HepG2 (cell line): ENCODE data around the gene SLC35F6. TPM values are rescaled to one million over a fixed set of nuclear protein-coding genes. Genes with fewer than 3 reads are reported as not detected.

ENCODE experiments used
- PAWR ChIP-seq: sonication (generic); formaldehyde crosslinking; IDR thresholded peaks from 2 replicates; pipeline ENCODE4 v1.4.0; 2020; ENCODE audit warnings: missing genetic modification reagents, mild to moderate bottlenecking, borderline replicate concordance
- PRPF4 ChIP-seq: fragments of 200-400 bp; formaldehyde crosslinking; IDR thresholded peaks from 2 replicates; pipeline ENCODE4 v1.6.1; 2016; ENCODE audit warnings: low read length, low read depth; ENCODE audit not compliant: poor library complexity, severe bottlenecking
- RAD21 ChIP-seq: fragments of 450-650 bp; formaldehyde crosslinking; IDR thresholded peaks from 2 replicates; pipeline ENCODE4 v1.5.0; 2020; ENCODE audit warnings: mild to moderate bottlenecking
- REL ChIP-seq: sonication (generic); formaldehyde crosslinking; conservative IDR thresholded peaks from 2 replicates; pipeline ENCODE4 v1.8.0; 2022; ENCODE audit warnings: mild to moderate bottlenecking, missing genetic modification reagents, moderate library complexity
- TCF7 ChIP-seq: sonication (generic); IDR thresholded peaks from 2 replicates; pipeline ENCODE4 v1.6.1; 2016; ENCODE audit warnings: antibody characterized with exemption, low read depth
- ZC3H4 ChIP-seq: sonication (generic); formaldehyde crosslinking; IDR thresholded peaks from 2 replicates; pipeline ENCODE4 v1.4.0; 2020; ENCODE audit warnings: missing genetic modification reagents, borderline replicate concordance
- ZNF629 ChIP-seq: sonication (generic); formaldehyde crosslinking; conservative IDR thresholded peaks from 2 replicates; pipeline ENCODE4 v1.5.0; 2020; ENCODE audit warnings: missing genetic modification reagents
- ZNF776 ChIP-seq: sonication (generic); formaldehyde crosslinking; IDR thresholded peaks from 2 replicates; pipeline ENCODE4 v1.4.0; 2020; ENCODE audit warnings: mild to moderate bottlenecking, missing genetic modification reagents
- polyA plus RNA-seq, 8 experiments: library from polyadenylated mRNA; depleted of rRNA in 3 of 8; stranded (reverse) in 7 of 8; unstranded in 1 of 8; fragments of >200 nt; fragmentation: Illumina TruSeq in 4 of 8; extraction: Trizol in 4 of 8; gene quantifications; 2 replicates each; pipeline versions ENCODE4 v1.2.1 to v1.2.3, GENCODE V29; 2011 to 2016; ENCODE audit warnings: low read depth in 4 of 8, missing spikeins in 1 of 8, mixed read lengths in 1 of 8; ENCODE audit not compliant: insufficient read depth in 1 of 8
- total RNA-seq, 5 experiments: library from RNA; depleted of rRNA; stranded (reverse); fragments of >200 nt; fragmentation: Illumina TruSeq; extraction: Trizol; gene quantifications; 2 replicates each; pipeline ENCODE4 v1.2.3, GENCODE V29; 2016; ENCODE audit warnings: low read depth in 1 of 5
- TF ChIP-seq, protein P1 (sequence below): sonication (generic); formaldehyde crosslinking; IDR thresholded peaks from 2 replicates; pipeline ENCODE4 v1.5.1; 2020; ENCODE audit warnings: mild to moderate bottlenecking, missing genetic modification reagents, borderline replicate concordance
- TF ChIP-seq, protein P2 (sequence below): sonication (generic); formaldehyde crosslinking; IDR thresholded peaks from 2 replicates; pipeline ENCODE4 v1.4.0; 2020; ENCODE audit warnings: missing genetic modification reagents, mild to moderate bottlenecking, borderline replicate concordance
- TF ChIP-seq, protein P3 (sequence below): sonication (generic); formaldehyde crosslinking; IDR thresholded peaks from 2 replicates; pipeline ENCODE4 v1.4.0; 2020; ENCODE audit warnings: mild to moderate bottlenecking, missing genetic modification reagents
- TF ChIP-seq, protein P4 (sequence below): sonication (generic); formaldehyde crosslinking; IDR thresholded peaks from 2 replicates; pipeline ENCODE4 v1.9.0; 2022; ENCODE audit warnings: low read depth, missing genetic modification reagents

Gene SLC35F6
- total and polyA plus RNA-seq, 2 of the 13 experiments (the other 11 are each of a cell fraction or from before 2014, with no cell fraction given) = 15.2 to 21.2 TPM

DNA sequence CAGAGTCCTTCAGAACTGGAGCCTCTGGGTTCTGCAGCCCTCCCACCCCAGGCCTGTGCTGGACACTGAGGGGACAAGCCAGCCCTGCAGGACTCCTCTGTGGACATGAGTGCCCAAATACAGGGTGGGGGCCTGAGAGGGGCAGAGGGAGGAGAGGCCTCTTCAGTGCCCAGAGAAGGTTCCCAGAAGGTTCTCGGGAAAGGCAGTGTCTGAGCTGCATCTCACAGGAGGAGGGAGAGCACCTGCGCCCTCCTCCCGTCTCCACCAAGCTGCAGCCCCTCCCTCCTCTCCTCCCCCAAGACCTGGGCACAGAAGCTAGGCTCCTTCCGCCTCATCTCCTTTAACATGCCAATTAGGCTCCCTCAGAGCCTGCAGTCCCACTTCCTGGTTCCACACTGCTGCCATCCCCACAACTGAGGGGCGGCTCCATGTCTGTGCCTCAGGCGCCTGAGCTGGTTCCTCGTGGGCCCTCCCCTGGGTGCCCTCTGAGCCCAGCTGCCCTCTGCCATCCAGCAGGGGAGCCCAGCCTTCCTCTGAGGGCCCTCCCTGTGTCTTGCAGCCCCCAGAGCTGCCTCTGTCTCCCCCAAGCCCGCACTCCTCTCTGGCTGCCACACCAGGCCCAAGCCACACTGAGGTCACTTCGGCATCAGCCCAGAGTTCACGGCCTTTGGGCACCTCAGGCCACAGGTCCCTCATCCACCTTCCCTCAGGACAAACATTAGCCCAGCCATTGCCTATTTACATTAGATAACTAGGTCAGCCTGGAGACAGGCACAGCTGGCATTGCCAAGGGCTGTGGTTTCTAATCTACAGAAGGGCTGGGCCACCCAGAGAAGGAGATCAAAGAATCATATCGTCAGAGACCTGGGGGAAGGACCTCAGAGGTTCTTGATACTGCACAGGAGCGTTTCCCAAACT, 42.7 kb upstream of the SLC35F6 start (continued):
- TF ChIP-seq, protein P1, sequence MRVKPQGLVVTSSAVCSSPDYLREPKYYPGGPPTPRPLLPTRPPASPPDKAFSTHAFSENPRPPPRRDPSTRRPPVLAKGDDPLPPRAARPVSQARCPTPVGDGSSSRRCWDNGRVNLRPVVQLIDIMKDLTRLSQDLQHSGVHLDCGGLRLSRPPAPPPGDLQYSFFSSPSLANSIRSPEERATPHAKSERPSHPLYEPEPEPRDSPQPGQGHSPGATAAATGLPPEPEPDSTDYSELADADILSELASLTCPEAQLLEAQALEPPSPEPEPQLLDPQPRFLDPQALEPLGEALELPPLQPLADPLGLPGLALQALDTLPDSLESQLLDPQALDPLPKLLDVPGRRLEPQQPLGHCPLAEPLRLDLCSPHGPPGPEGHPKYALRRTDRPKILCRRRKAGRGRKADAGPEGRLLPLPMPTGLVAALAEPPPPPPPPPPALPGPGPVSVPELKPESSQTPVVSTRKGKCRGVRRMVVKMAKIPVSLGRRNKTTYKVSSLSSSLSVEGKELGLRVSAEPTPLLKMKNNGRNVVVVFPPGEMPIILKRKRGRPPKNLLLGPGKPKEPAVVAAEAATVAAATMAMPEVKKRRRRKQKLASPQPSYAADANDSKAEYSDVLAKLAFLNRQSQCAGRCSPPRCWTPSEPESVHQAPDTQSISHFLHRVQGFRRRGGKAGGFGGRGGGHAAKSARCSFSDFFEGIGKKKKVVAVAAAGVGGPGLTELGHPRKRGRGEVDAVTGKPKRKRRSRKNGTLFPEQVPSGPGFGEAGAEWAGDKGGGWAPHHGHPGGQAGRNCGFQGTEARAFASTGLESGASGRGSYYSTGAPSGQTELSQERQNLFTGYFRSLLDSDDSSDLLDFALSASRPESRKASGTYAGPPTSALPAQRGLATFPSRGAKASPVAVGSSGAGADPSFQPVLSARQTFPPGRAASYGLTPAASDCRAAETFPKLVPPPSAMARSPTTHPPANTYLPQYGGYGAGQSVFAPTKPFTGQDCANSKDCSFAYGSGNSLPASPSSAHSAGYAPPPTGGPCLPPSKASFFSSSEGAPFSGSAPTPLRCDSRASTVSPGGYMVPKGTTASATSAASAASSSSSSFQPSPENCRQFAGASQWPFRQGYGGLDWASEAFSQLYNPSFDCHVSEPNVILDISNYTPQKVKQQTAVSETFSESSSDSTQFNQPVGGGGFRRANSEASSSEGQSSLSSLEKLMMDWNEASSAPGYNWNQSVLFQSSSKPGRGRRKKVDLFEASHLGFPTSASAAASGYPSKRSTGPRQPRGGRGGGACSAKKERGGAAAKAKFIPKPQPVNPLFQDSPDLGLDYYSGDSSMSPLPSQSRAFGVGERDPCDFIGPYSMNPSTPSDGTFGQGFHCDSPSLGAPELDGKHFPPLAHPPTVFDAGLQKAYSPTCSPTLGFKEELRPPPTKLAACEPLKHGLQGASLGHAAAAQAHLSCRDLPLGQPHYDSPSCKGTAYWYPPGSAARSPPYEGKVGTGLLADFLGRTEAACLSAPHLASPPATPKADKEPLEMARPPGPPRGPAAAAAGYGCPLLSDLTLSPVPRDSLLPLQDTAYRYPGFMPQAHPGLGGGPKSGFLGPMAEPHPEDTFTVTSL (CRISPR knock-in tag) = 0 out of 2 replicates have a peak, but pooled peaks have one; percentile 51
- TF ChIP-seq RAD21 (CRISPR knock-in tag) (no peak), PAWR (CRISPR knock-in tag) (no peak), ZC3H4 (no peak), ZNF629 (no peak), ZNF776 (CRISPR knock-in tag) (no peak), PRPF4 (no peak), REL (CRISPR knock-in tag) (no peak), TCF7 (peak; percentile 78)
- TF ChIP-seq, protein P2, sequence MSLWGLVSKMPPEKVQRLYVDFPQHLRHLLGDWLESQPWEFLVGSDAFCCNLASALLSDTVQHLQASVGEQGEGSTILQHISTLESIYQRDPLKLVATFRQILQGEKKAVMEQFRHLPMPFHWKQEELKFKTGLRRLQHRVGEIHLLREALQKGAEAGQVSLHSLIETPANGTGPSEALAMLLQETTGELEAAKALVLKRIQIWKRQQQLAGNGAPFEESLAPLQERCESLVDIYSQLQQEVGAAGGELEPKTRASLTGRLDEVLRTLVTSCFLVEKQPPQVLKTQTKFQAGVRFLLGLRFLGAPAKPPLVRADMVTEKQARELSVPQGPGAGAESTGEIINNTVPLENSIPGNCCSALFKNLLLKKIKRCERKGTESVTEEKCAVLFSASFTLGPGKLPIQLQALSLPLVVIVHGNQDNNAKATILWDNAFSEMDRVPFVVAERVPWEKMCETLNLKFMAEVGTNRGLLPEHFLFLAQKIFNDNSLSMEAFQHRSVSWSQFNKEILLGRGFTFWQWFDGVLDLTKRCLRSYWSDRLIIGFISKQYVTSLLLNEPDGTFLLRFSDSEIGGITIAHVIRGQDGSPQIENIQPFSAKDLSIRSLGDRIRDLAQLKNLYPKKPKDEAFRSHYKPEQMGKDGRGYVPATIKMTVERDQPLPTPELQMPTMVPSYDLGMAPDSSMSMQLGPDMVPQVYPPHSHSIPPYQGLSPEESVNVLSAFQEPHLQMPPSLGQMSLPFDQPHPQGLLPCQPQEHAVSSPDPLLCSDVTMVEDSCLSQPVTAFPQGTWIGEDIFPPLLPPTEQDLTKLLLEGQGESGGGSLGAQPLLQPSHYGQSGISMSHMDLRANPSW (CRISPR knock-in tag) = no peak
- TF ChIP-seq, protein P3, sequence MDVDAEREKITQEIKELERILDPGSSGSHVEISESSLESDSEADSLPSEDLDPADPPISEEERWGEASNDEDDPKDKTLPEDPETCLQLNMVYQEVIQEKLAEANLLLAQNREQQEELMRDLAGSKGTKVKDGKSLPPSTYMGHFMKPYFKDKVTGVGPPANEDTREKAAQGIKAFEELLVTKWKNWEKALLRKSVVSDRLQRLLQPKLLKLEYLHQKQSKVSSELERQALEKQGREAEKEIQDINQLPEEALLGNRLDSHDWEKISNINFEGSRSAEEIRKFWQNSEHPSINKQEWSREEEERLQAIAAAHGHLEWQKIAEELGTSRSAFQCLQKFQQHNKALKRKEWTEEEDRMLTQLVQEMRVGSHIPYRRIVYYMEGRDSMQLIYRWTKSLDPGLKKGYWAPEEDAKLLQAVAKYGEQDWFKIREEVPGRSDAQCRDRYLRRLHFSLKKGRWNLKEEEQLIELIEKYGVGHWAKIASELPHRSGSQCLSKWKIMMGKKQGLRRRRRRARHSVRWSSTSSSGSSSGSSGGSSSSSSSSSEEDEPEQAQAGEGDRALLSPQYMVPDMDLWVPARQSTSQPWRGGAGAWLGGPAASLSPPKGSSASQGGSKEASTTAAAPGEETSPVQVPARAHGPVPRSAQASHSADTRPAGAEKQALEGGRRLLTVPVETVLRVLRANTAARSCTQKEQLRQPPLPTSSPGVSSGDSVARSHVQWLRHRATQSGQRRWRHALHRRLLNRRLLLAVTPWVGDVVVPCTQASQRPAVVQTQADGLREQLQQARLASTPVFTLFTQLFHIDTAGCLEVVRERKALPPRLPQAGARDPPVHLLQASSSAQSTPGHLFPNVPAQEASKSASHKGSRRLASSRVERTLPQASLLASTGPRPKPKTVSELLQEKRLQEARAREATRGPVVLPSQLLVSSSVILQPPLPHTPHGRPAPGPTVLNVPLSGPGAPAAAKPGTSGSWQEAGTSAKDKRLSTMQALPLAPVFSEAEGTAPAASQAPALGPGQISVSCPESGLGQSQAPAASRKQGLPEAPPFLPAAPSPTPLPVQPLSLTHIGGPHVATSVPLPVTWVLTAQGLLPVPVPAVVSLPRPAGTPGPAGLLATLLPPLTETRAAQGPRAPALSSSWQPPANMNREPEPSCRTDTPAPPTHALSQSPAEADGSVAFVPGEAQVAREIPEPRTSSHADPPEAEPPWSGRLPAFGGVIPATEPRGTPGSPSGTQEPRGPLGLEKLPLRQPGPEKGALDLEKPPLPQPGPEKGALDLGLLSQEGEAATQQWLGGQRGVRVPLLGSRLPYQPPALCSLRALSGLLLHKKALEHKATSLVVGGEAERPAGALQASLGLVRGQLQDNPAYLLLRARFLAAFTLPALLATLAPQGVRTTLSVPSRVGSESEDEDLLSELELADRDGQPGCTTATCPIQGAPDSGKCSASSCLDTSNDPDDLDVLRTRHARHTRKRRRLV (CRISPR knock-in tag) = no peak
- TF ChIP-seq, protein P4, sequence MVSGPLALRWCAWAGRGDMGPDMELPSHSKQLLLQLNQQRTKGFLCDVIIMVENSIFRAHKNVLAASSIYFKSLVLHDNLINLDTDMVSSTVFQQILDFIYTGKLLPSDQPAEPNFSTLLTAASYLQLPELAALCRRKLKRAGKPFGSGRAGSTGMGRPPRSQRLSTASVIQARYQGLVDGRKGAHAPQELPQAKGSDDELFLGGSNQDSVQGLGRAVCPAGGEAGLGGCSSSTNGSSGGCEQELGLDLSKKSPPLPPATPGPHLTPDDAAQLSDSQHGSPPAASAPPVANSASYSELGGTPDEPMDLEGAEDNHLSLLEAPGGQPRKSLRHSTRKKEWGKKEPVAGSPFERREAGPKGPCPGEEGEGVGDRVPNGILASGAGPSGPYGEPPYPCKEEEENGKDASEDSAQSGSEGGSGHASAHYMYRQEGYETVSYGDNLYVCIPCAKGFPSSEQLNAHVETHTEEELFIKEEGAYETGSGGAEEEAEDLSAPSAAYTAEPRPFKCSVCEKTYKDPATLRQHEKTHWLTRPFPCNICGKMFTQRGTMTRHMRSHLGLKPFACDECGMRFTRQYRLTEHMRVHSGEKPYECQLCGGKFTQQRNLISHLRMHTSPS (CRISPR knock-in tag) = peak; percentile 98
